Left ventricle myocardium inferior (tissue), 1 donor: ENCODE results near the gene ZNF652. TPM values are rescaled to one million over a fixed set of nuclear protein-coding genes. Genes with fewer than 3 reads are reported as not detected.

Experiments used
- DNase-seq: peaks from one replicate; pipeline ENCODE4 v3.0.0-alpha.2; 2020
- H3K27ac ChIP-seq: fragments of 200-600 bp; replicated peaks from 2 replicates; pipeline ENCODE4 v1.8.0; 2021
- H3K27me3 ChIP-seq: fragments of 200-600 bp; 2 replicates; pipeline ENCODE4 v1.8.0; 2021; ENCODE audit warnings: low read depth
- H3K36me3 ChIP-seq: fragments of 200-600 bp; 2 replicates; pipeline ENCODE4 v1.8.0; 2021
- H3K4me1 ChIP-seq: fragments of 200-600 bp; 2 replicates; pipeline ENCODE4 v1.8.0; 2021
- H3K4me3 ChIP-seq: fragments of 200-600 bp; 2 replicates; pipeline ENCODE4 v1.8.0; 2021; ENCODE audit warnings: mild to moderate bottlenecking, moderate library complexity
- H3K9me3 ChIP-seq: fragments of 200-600 bp; replicated peaks from 2 replicates; pipeline ENCODE4 v1.8.0; 2021
- CTCF ChIP-seq: fragments of 200-600 bp; IDR thresholded peaks from 2 replicates; pipeline ENCODE4 v1.8.0; 2021; ENCODE audit warnings: antibody characterized with exemption, mild to moderate bottlenecking, borderline replicate concordance
- intact Hi-C: fragments of 100-400 bp; cut with micrococcal nuclease; formaldehyde crosslinking; loops from one replicate; pipeline ENCODE4 v1.11.0; 2022
- microRNA-seq: library from miRNA; unstranded; fragments of <30 nt; microRNA quantifications from one replicate; pipeline ENCODE4 v1.2.0, GENCODE V29; 2020
- total RNA-seq: library from RNA; stranded (reverse); fragmentation: NEBNext Ultra II Directional; extraction: Animal tissue kit (Norgen Biotek cat#: 25700); gene quantifications from one replicate; pipeline ENCODE4 v1.2.1, GENCODE V29; 2021
- donor health status: DM: no; HTN: yes; CAD: no; lungs with severe emphysema.

Gene ZNF652
- total RNA-seq, 1 donor from 2014 or later: 19.2 TPM

- no peaks in the 10 kb centered on the region for H3K9me3 ChIP-seq
- H3K27me3 ChIP-seq: no peaks in the 10 kb centered on the region
- no peak for TF ChIP-seq CTCF
- H3K4me3 ChIP-seq: no peak overlapping the region
- DNase-seq: no peak
- peaks cover 11% of the 10 kb centered on the region for H3K4me1 ChIP-seq
- H3K27ac ChIP-seq: no peak overlapping the region
- H3K36me3 ChIP-seq: no peaks in the 10 kb centered on the region
- intact Hi-C loops: no loop called here
Observed at GRCh38 chr17:49249890-49250522, 112.0 kb downstream of the ZNF652 start.

GRCh38 chr17:49249292-49249794 lies 112.7 kb downstream of the ZNF652 start:
- Histone ChIP-seq H3K27ac (no peak overlapping the region), H3K9me3 (no peaks in the 10 kb centered on the region), H3K27me3 (no peaks in the 10 kb centered on the region), H3K4me3 (no peak overlapping the region), H3K36me3 (no peaks in the 10 kb centered on the region), H3K4me1 (peaks cover 11% of the 10 kb centered on the region)
- TF ChIP-seq CTCF: no peak
- peak; percentile 60 for DNase-seq
- intact Hi-C loops: no loop called here

GRCh38 chr17:49247944-49248343 lies 114.1 kb downstream of the ZNF652 start:
- no peaks in the 10 kb centered on the region for H3K36me3 ChIP-seq
- H3K27ac ChIP-seq: no peak overlapping the region
- DNase-seq: no peak
- H3K9me3 ChIP-seq: no peaks in the 10 kb centered on the region
- H3K27me3 ChIP-seq: no peaks in the 10 kb centered on the region
- H3K4me1 ChIP-seq: peaks cover 11% of the 10 kb centered on the region
- intact Hi-C loops: no loop called here
- H3K4me3 ChIP-seq: no peak overlapping the region
- TF ChIP-seq CTCF: no peak

GRCh38 chr17:49244839-49245238 lies 117.2 kb downstream of the ZNF652 start:
- no peak for DNase-seq
- Histone ChIP-seq H3K4me3 (no peak overlapping the region), H3K36me3 (no peaks in the 10 kb centered on the region), H3K27ac (no peak overlapping the region), H3K27me3 (peaks cover 4% of the 10 kb centered on the region), H3K4me1 (peaks cover 11% of the 10 kb centered on the region), H3K9me3 (no peaks in the 10 kb centered on the region)
- TF ChIP-seq CTCF: no peak
- intact Hi-C loops: no loop called here

Small RNAs within 50 kb of the gene (microRNA-seq; reads per million reads assigned to microRNA genes)
- gene MIR6129: not detected

Other genes with a start within 250 kb of the ZNF652 start
- not detected for gene B4GALNT2, start 229.5 kb downstream of the ZNF652 start, total RNA-seq
- gene GNGT2, start 151.7 kb downstream of the ZNF652 start, total RNA-seq: 2.2 TPM
- gene ABI3, start 151.5 kb downstream of the ZNF652 start, total RNA-seq: 4.9 TPM
- 0.52 TPM for gene PHOSPHO1, start 131.5 kb downstream of the ZNF652 start, total RNA-seq
- gene PHB1, start 52.6 kb upstream of the ZNF652 start, total RNA-seq: 217 TPM
- 8.9 TPM for gene NGFR, start 133.0 kb upstream of the ZNF652 start, total RNA-seq
- gene NXPH3, start 213.6 kb upstream of the ZNF652 start, total RNA-seq: 4.0 TPM